H1 (cell line): Measurements from ENCODE around the gene TIA1. TPM values are rescaled to one million over a fixed set of nuclear protein-coding genes. Genes with fewer than 3 reads are reported as not detected.

Source experiments
- CHD2 ChIP-seq: IDR thresholded peaks from 2 replicates; pipeline ENCODE4 v1.6.1; 2012; ENCODE audit warnings: low read length, improper control_type of control experiment
- EP300 ChIP-seq, 2 experiments: IDR thresholded peaks; 1 replicate in 1 of 2; 2 replicates in 1 of 2; pipeline ENCODE4 v1.6.1; 2011 to 2012; ENCODE audit warnings: low read depth in 2 of 2, low read length in 2 of 2, mild to moderate bottlenecking in 2 of 2, borderline replicate concordance in 1 of 2, inconsistent platforms in 1 of 2, moderate library complexity in 1 of 2
- JUND ChIP-seq: IDR thresholded peaks from 2 replicates; pipeline ENCODE4 v1.6.1; 2011; ENCODE audit warnings: mild to moderate bottlenecking, improper control_type of control experiment, low read length
- SAP30 ChIP-seq: fragments of 300-600 bp; sonication (generic); IDR thresholded peaks from 2 replicates; pipeline ENCODE4 v1.7.1; 2012; ENCODE audit warnings: low read length, moderate library complexity, mild to moderate bottlenecking, inconsistent platforms; ENCODE audit not compliant: insufficient read depth, insufficient replicate concordance
- SIX5 ChIP-seq: IDR thresholded peaks from 2 replicates; pipeline ENCODE4 v1.6.1; 2011; ENCODE audit warnings: mild to moderate bottlenecking, low read depth, low read length
- polyA plus RNA-seq, 7 experiments: library from polyadenylated mRNA; depleted of rRNA in 3 of 7; stranded (reverse) in 5 of 7; unstranded in 2 of 7; fragments of >200 nt in 5 of 7; fragments of 200-250 nt in 2 of 7; gene quantifications; 1 replicate in 5 of 7; 2 replicates in 1 of 7; 4 replicates in 1 of 7; pipeline versions ENCODE4 v1.2.1 to v1.2.3, GENCODE V29; 2011 to 2013; ENCODE audit warnings: missing spikeins in 2 of 7, mixed read lengths in 2 of 7
- total RNA-seq: library from RNA; stranded (reverse); fragmentation: NEBNext Ultra II Directional; extraction: Animal tissue kit (Norgen Biotek cat#: 25700); gene quantifications from 2 replicates; pipeline ENCODE4 v1.2.1, GENCODE V29; 2021

Gene TIA1
- total and polyA plus RNA-seq, 2 of the 8 experiments (the other 6 are each of a cell fraction or from before 2014, with no cell fraction given) = 58.6 to 181 TPM

- no peak for TF ChIP-seq SAP30
- no peak for TF ChIP-seq JUND
- no peak for TF ChIP-seq EP300 (IDR thresholded peaks at IDR 0.05; ENCODE audit: borderline replicate concordance in 1 of 2, low read depth in 2 of 2, low read length in 2 of 2)
- no peak for TF ChIP-seq CHD2
- no peak for TF ChIP-seq SIX5
Observed at GRCh38 chr2:70192516-70192915, 55.9 kb downstream of the TIA1 start (continued).
